ENCODE results near the gene CHI3L2.

Gene CHI3L2

DNA sequence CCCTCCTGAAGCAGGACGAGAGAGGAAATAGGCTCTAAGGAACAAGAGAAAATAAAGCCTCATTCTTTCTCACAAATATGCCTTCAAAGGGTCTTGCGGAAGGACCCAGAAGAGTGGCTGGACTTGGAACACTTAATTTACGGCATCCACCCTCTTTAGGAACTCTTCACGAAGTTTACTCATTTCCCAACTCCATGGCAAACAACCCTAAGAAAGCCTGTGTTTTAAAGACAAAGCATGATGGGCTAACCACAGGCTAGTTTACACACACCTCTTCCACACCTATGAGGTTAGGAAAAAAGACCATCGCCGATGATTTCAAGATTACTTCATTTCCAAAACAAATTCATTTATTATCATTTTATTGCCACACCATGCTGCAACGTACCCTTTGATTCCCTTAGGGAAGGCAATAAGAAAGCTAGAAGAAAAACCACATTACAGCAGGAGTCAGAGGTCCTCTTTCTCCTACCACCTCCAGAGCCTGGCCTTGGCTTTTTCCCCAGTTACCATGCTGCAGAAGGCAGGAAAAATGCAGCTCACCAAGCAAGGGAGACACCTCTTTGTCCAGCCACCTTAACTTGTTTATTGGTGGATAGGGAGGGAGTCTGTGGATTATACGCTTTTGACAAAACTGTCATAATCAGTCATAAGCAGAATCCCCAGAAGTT, 29.6 kb downstream of the CHI3L2 start:
- no peak for DNase-seq

DNA sequence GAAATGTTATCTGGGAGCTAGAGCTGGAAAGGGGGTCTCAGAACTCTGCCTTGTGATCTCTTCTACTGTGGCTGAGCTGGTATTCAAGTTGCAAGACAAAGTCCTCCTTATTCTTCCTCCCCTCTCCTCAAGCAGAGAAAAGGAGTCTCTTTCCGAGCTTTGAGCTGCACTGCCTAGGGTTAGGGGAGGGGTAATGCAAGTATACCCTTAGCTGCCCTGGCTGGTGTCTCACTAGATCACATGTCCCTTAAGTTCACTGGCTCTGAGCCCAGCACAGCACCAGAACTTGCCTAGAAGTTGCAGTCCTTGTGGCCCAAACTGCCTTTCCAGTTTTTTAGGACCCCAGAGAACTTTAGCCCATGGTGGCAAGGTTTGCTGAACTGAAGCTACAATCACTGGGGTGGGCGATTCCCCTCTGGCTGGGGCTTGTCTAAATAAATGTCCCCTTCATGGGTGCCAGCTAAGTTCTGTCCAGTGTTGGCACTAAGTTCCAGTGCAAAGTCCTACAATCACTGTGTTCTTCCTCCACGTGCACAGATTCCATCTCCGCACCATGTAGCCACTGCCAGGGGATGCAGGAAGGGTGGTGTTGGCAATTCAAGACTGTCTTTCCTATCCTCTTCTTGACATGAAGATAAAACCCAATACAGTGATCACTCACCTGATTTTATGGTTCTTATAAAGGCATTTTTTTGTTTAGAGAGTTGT, 40.4 kb downstream of the CHI3L2 start:
- DNase-seq: no peak

DNA sequence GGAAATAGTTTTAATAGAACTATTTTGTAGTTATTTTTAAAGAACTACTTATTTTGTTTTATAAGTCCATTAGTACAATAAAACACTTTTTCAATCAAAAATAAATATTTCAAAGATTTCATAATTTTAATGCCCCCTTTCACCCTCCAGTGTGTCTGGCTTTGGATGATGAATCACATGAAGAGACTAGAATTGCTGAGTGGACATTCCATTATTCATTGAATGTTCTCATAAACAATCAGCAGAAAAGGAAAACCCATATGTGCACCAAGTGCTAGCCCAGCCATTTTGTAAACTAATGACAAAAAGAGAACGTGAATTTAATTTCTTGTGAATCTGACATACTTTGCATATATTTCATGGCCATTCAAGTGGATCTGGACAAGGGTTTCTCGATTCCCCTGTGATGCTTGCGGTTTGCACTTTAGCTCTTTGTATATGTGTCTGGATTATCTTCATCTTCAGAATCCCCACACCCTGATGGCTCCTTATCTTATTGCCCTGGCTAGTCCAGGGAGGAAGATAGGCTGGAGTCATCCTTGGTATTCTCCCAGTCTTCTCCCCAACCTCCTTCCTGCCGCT, 42.4 kb downstream of the CHI3L2 start:
- no peak for DNase-seq

DNA sequence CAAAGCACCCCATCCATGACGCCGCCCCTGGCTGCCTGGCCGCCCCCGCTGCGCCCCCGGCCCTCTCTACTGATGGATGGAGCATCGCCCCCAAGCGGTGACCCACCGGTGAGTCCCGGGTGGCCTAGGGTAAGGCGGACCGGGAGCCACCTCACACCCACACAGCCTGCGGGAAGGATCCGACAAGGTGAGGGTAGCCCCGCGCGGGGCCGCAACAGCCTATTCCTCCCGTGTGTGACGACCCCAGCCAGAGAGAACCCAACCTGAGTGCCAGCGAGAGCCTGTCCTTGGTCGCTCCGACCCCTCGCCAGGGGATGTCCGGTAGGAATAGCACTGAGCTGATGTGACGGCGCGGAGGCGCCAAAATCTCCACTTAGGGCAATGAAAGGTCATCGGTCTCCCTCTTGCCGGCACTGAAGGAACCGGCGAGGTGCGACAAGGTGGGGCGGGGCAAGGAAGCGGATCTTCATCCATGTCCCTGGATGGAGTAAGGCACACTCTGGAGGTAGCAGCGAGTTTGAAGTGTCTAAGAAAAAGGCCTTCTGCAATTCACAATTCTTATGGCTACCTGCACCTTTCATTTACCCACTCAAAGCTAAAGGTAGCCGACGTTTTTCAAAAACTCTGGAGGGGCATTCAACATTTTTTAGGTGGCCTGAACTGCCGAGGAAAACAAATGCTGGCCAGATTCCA, 43.4 kb downstream of the CHI3L2 start:
- no peak for DNase-seq

DNA sequence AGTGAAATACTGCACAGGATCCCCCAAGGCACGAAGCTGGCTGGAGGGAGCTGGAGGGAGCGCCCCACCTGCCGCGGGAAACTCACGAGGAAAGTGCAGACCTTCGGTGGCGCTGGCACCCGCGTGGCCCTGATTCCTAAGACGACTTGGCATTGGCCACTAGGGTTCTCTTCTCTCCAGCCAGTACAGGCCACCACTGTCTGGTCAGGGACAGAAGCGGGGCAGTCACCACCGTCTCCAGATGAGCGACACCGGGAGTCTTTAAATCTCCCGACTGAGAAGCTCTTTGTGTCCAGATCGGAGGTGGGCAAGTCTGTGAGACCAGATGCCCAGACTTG, 43.9 kb downstream of the CHI3L2 start:
- DNase-seq: no peak

DNA sequence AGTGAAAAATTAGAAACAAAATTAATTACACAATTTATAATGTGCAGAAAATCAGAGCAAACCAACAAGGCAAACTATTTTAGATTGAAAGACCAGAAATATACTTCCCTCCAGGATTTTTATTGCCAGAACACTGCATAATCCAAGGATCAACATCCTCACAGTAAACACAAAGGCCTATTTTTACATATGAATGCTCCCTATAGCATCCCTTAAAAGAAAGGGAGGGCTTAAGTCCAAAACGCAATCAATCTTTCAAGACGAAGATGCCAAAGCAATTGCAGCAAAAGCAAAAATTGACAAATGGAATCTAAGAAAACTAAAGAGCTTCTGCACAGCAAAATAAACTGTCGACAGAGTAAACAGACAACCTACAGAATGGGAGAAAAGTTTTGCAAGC, 44.6 kb downstream of the CHI3L2 start:
- DNase-seq: no peak

DNA sequence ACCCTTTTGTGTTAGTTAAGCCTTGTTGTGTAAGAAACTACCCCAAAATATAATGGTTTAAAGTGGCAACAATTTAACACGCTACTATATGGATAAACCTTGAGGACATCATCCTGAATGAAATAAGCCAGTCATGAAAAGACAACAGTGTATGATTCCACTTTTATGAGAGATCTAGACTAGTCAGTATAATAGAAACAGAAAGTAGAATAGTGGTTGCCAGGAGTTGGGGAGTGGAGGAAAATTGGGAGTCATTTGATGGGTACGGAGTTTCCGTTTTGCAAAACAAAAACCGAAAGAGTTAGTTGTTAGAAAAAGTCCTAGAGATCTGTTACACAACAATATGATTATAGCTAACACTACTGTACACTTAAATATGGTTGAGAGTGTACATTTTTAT, 47.1 kb downstream of the CHI3L2 start:
- no peak for DNase-seq

DNA sequence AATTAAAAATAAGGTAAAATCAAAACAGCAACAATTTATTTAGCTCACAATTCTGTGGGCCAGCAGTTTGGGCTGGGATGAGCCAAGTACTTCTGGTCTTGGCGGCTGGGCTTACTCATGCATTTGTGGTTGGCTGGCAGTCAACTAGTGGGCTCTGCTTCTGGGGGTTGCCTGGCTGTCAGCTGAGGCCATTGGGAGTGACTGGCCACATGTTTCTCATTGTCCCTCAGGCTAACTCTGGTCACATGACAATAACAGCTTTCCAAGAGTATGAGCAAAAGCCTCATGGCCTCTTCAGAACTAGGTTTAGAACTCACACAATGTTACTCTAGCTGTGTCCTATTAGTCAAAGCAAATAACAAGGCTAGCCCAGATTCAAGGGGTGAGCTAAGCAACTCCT, 47.6 kb downstream of the CHI3L2 start:
- DNase-seq: no peak

DNA sequence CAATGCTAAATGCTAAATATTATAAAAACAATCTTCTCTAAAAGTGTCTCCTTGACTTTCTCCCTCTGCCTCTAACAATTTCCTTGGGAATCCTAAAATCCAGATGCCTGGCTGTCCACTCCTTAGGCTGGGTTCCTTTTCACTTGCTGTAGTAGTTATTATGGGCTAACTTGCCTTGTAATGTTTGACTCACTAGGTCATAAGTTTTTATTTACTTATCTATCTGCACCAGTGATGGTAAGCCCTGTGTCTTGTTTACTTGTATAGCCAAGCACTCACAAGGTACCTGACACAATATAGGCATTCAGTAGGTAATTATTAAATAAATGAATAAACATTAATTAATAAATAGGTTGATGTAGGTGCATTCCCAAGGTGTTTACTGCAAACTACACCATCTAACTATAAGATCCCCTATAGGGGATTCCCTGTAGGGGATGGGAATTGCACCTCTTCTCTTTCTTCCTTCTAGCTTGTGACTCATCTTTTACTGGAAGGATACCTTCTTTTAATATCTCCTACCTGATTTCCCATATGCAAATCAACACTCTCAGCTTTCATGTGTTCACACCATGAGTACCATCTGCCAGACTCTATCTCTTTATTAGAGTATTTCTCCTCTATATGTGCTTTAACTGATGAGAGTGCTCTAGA, 48.4 kb downstream of the CHI3L2 start:
- DNase-seq: no peak

DNA sequence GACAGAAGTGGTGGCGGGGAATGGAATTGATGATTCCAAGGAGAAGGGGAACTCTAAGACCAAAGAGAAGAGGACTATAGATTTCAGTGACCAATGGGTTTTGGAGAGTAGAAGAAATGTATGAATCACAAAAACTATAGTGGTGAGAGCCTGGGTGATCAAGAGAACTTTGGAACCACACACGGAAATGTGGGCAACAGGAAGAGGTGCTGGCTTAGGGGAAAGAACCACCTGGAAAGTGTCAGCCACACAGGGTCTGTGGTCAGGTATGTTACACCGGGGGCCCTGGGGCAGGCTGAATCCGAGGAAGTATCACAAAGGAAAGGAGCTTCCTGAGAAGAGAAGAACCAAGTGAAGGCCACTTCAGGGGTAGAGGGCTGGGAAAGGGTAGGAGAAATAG, 51.6 kb downstream of the CHI3L2 start:
- DNase-seq: no peak

DNA sequence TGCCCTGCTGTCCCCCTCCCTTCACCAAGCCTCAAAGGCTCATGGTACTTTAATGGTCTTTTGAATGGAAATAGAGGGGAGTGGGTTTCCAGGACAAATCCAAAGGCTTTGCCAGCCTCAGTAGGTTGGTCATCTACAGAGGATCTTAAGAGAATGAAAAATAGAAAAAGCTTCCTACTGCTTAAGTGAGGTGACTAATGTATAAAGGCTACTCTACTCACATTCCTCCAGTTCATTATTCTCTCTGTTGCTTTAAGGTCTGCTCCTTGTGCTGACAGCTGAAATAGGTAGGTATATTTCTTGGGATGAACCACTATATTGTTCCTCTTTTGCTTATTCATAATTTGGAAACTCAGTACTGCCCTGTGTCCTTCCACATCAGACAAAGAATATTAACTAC, 52.8 kb downstream of the CHI3L2 start:
- no peak for DNase-seq

DNA sequence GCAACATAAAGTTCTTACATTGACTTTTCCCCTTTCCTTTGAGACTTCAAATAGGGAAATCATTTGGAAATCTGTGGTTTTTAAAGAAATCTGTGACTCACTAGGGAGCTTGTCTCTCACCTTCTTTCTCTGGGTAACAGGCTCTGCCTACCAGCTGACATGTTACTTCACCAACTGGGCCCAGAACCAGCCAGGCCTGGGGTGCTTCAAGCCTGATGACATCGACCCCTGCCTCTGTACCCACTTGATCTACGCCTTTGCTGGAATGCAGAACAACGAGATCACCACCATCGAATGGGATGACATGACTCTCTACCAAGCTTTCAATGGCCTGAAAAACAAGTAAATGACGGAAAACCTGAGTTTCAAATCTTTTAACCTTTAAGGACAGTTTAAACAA, 53.9 kb downstream of the CHI3L2 start:
- DNase-seq: no peak

DNA sequence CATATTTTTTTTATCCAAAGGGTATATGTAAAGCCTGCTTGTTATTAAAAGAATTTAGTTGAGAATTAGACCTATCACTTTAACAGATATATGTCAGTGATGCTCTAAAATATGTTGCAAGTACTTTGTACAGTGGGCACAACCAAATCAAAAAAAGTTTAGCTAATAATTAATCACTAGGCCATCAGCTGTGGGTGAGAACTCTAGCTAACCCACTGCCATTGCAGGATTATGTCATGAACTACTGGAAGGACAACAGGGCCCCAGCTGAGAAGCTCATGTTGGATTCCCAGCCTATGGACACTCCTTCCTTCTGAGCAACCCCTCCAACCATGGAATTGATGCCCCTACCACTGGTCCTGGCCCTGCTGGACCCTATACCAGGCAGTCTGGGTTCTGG, 56.3 kb downstream of the CHI3L2 start:
- no peak for DNase-seq

DNA sequence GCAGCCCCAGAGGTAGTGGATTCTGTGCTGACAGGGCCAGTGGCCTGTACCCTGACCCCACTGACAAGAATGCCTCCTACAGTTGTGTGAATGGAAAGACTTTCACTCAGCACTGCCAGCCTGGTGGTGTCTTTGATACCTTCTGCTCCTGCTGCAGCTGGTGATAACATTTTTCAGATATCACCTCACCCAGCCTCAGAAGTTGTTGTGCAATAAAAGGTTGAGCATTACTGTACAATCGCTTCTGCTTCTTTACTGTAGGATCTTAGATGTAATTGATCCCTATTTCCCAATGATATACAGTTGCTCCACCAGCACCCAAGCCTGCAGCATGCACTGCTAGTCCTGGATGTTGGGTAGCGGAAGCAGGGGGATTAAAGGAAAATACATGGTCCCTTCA, 58.4 kb downstream of the CHI3L2 start:
- DNase-seq: no peak

DNA sequence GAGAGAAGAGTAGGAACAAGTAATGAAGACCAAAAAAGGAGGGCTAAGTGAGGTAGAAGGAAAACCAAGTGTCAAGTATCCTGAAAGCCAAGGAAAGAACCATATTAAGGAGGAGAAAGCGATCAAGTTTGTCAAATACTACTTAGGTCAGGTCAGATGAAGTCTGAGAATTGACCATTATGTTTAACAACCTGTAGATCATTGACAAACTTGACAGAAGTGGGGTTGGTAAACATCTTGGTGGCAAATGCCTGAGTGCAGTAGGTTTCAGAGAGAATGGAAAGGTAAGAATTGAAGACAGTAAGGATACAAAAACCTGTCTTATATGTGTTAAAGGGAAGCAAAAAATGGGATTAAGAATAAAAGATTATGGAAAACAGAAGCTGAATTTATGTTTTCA, 59.4 kb downstream of the CHI3L2 start:
- no peak for DNase-seq

DNA sequence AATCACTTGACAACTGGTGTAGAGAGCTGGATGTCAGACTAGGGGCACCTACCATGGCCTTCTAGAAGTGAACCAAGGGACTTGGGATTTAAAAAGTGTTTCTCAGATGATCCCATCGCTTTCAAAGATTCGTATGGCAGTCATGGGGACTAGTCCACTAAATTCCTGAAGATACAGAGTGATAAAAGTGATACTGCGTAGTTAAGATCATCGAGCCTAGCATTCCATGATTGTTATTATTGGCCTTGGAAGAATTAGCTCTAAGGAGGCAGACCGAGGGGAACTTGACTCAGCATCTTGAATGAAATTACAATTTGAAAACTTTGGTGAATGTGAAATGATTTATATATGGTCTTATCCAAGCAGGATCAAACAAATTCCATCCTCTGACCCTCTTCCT, 61.9 kb downstream of the CHI3L2 start:
- DNase-seq: no peak

DNA sequence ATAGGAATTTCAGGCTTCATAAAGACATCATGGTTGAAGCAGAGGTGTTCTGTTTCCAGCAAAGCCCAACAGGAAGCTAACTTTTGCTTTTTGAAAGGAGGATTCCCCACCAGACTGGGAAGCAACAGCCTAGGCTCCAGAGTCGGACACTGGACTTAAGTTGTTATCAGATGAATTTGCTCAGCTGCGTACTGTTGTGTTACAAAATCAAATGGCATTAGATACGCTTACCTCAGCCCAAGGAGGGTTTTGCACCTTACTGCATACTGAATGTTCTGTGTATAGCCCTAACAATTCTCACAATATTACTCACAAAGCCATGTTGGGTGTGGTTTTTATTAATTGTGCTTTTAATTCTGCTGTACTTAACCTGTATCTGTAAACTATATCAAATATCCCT, 62.6 kb downstream of the CHI3L2 start:
- DNase-seq: no peak

DNA sequence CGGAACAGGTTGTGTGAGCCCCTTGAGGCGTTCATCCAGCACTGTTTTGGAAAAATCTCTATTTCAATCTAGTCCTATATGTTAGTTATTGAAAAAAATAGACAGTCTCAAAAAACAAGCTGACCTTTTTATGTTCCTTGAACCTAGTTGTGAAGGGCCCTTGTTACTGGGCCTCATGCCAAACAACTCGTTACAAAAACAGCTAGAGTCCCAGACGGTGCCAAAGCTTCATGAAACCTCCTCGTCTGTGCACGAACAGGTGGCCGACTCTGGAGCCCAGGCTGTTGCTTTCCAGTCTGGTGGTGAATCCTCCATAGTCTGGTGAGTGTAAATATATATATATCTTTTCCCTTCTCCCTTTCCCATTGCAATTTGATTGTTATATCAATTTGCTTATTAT, 63.1 kb downstream of the CHI3L2 start, which contains the start of gene CHIA:
Gene CHIA, plus strand, starts transcription at position 222 of the 400 bp plus-strand sequence. CDS start 19,617 bp downstream, outside the sequence.
- no peak for DNase-seq
